ENCODE results near the gene ASIC3. TPM values are rescaled to one million over a fixed set of nuclear protein-coding genes. Genes with fewer than 3 reads are reported as not detected.
"Not testable (repeated sequence)": the region's sequence is repeated elsewhere in the genome, so short reads cannot be mapped to it uniquely, and the experiment has no call there.

Gene ASIC3
- total and polyA plus RNA-seq, 2 experiments from 2014 or later, result 0.26 to 1.1 TPM

DNA sequence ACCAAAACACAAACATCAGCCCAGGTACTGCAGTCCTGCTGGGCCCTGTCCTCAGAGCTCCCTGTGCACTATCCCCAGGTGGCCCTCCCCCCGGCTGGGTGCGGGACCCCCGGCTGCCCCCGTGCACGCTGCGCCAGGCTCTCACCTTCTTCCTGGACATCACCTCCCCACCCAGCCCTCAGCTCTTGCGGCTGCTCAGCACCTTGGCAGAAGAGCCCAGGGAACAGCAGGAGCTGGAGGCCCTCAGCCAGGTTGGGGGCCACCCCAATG is 38.4 kb upstream of the ASIC3 start:
- DNase-seq, result no peak
- Histone ChIP-seq H3K27me3 (replicated peaks; ENCODE audit: insufficient read depth) (no peaks in the 10 kb centered on the region; the same call in 1 of the 2 replicates), H4K20me1 (ENCODE audit: insufficient read depth) (no peaks in the 10 kb centered on the region), H3K27ac (no peak overlapping the region), H3K9ac (no peak overlapping the region), H3K9me2 (ENCODE audit: insufficient read depth) (no peaks in the 10 kb centered on the region), H3K79me2 (ENCODE audit: insufficient read depth) (no peaks in the 10 kb centered on the region), H3K9me3 (ENCODE audit: low read depth) (no peaks in the 10 kb centered on the region), H3F3A (ENCODE audit: insufficient read depth) (no peaks in the 10 kb centered on the region), H3K36me3 (ENCODE audit: low read depth) (no peaks in the 10 kb centered on the region), H2AFZ (no peak overlapping the region; the same call in 1 of the 2 replicates), H3K4me2 (ENCODE audit: unreplicated experiment) (no peak overlapping the region), H3K4me3 (no peak overlapping the region), H3K4me1 (ENCODE audit: insufficient read depth) (no peaks in the 10 kb centered on the region)
- in situ Hi-C loops (cut with MboI), result no loop called here
- WGBS, 2 experiments (ENCODE audit: low coverage in 1 of 2, low lambda C conversion rate in 2 of 2, missing lambda C conversion rate in 2 of 2), result 16 to 22% methylated on average over 6 to 7 of the region's 7 CpGs
- TF ChIP-seq EZH2 (IDR thresholded peaks at IDR 0.05; ENCODE audit: insufficient read depth, poor library complexity, severe bottlenecking) (no peak), EZH2phosphoT487 (IDR thresholded peaks at IDR 0.05; ENCODE audit: insufficient read depth, low read depth) (no peak)

DNA sequence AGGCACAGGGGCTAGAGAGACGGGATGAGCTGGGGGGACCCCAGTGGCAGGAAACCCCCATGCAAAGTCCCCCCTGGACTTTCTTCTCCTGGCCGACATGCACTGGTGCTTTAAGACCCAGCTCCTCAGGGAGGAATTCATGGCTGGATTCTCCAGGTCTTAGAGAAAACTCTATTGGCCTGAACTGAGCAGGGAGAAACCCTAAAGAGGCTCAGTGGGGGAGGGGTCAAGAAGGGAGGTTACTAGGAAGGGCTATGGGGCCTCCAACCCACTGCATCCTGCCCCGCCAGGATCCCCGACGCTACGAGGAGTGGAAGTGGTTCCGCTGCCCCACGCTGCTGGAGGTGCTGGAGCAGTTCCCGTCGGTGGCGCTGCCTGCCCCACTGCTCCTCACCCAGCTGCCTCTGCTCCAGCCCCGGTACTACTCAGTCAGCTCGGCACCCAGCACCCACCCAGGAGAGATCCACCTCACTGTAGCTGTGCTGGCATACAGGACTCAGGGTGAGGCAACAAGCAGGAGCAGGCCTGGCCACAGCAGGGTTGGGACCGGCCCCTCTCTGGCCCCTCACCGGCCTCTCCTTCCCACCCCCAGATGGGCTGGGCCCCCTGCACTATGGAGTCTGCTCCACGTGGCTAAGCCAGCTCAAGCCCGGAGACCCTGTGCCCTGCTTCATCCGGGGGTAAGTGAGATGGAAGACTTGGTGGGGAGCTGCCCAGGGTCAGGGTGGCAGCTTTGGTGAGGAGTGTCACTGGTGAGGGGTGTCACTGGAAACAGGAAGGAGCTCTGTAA is 37.8 kb upstream of the ASIC3 start:
- Histone ChIP-seq H3K9ac (no peak overlapping the region), H3K9me3 (ENCODE audit: low read depth) (no peaks in the 10 kb centered on the region), H2AFZ (no peak overlapping the region; the same call in 1 of the 2 replicates), H3K27ac (no peak overlapping the region), H4K20me1 (ENCODE audit: insufficient read depth) (no peaks in the 10 kb centered on the region), H3K79me2 (ENCODE audit: insufficient read depth) (no peaks in the 10 kb centered on the region), H3F3A (ENCODE audit: insufficient read depth) (no peaks in the 10 kb centered on the region), H3K27me3 (replicated peaks; ENCODE audit: insufficient read depth) (no peaks in the 10 kb centered on the region; the same call in 1 of the 2 replicates), H3K4me1 (ENCODE audit: insufficient read depth) (no peaks in the 10 kb centered on the region), H3K36me3 (ENCODE audit: low read depth) (no peaks in the 10 kb centered on the region), H3K4me3 (no peak overlapping the region), H3K4me2 (ENCODE audit: unreplicated experiment) (no peak overlapping the region), H3K9me2 (ENCODE audit: insufficient read depth) (no peaks in the 10 kb centered on the region)
- DNase-seq, result peak; percentile 34
- TF ChIP-seq EZH2phosphoT487 (IDR thresholded peaks at IDR 0.05; ENCODE audit: insufficient read depth, low read depth) (no peak), EZH2 (IDR thresholded peaks at IDR 0.05; ENCODE audit: insufficient read depth, poor library complexity, severe bottlenecking) (no peak)
- 24 to 27% methylated on average over 17 to 18 of the region's 18 CpGs for WGBS, 2 experiments (ENCODE audit: low coverage in 1 of 2, low lambda C conversion rate in 2 of 2, missing lambda C conversion rate in 2 of 2)
- in situ Hi-C loops (cut with MboI), result no loop called here

DNA sequence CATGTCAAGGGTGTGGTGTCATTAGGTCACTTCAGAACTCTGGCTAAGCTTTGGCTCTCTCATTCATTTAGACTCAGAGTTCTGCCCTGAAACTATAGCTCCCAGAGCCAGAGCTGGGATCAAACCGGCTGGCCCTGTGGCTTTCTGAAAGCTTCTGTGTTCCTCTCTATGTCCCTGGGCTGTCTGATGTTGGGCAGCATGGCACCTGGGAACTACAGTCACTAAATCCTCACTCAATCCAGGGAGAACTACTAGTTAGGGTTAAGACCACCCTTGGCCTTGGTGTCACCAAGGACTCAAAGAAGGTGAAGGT is 37.3 kb upstream of the ASIC3 start:
- Histone ChIP-seq H3K36me3 (ENCODE audit: low read depth) (no peaks in the 10 kb centered on the region), H3K27ac (no peak overlapping the region), H3F3A (ENCODE audit: insufficient read depth) (no peaks in the 10 kb centered on the region), H3K4me3 (no peak overlapping the region), H3K79me2 (ENCODE audit: insufficient read depth) (no peaks in the 10 kb centered on the region), H2AFZ (no peak overlapping the region), H3K4me2 (ENCODE audit: unreplicated experiment) (no peak overlapping the region), H3K27me3 (replicated peaks; ENCODE audit: insufficient read depth) (no peaks in the 10 kb centered on the region; the same call in 1 of the 2 replicates), H3K9ac (no peak overlapping the region), H3K4me1 (ENCODE audit: insufficient read depth) (no peaks in the 10 kb centered on the region), H3K9me2 (ENCODE audit: insufficient read depth) (no peaks in the 10 kb centered on the region), H3K9me3 (ENCODE audit: low read depth) (no peaks in the 10 kb centered on the region), H4K20me1 (ENCODE audit: insufficient read depth) (no peaks in the 10 kb centered on the region)
- in situ Hi-C loops (cut with MboI), result no loop called here
- no peak for DNase-seq
- WGBS, 2 experiments (ENCODE audit: low coverage in 1 of 2, low lambda C conversion rate in 2 of 2, missing lambda C conversion rate in 2 of 2), result 40 to 56% methylated on average over 1 of the region's 1 CpG
- TF ChIP-seq EZH2 (IDR thresholded peaks at IDR 0.05; ENCODE audit: insufficient read depth, poor library complexity, severe bottlenecking) (no peak), EZH2phosphoT487 (IDR thresholded peaks at IDR 0.05; ENCODE audit: insufficient read depth, low read depth) (no peak)

DNA sequence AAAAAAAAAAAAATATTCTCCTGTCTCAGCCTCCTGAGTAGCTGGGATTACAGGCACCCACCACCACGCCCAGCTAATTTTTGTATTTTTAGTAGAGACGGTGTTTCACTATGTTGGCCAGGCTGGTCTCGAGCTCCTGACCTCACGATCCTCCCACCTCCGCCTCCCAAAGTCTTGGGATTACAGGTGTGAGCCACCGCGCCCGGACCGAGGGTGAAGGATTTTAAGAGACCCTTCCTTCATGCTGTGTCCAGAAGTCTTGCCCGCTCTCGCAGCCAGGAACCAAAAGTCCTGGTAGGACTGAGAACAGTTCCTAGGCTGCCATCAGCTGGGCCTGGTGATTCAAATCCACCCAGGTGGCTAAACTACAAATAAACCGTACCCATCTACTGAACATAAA is 36.7 kb upstream of the ASIC3 start:
- WGBS, 2 experiments (ENCODE audit: low coverage in 1 of 2, low lambda C conversion rate in 2 of 2, missing lambda C conversion rate in 2 of 2), result 86 to 87% methylated on average over 12 of the region's 12 CpGs
- in situ Hi-C loops (cut with MboI), result not testable (repeated sequence)

More for the DNA sequence above, 36.7 kb upstream of the ASIC3 start:
- H3K4me3 ChIP-seq; H3K79me2 ChIP-seq (ENCODE audit: insufficient read depth); DNase-seq; H3K27me3 ChIP-seq (replicated peaks; ENCODE audit: insufficient read depth); H3K9me2 ChIP-seq (ENCODE audit: insufficient read depth); H3K9ac ChIP-seq; H3K9me3 ChIP-seq (ENCODE audit: low read depth); H2AFZ ChIP-seq; H3K4me1 ChIP-seq (ENCODE audit: insufficient read depth); H3F3A ChIP-seq (ENCODE audit: insufficient read depth); H3K27ac ChIP-seq; H4K20me1 ChIP-seq (ENCODE audit: insufficient read depth); H3K36me3 ChIP-seq (ENCODE audit: low read depth); H3K4me2 ChIP-seq (ENCODE audit: unreplicated experiment): not testable (repeated sequence)

Data from GM23248 (cell line).